SKM-1 treated with dmso at 0.1 percent for 144 hours (cell line): ENCODE measurements around the gene JCAD.

Source experiments
- DNase-seq: peaks from one replicate; lab custom pipeline; 2025; ENCODE audit not compliant: unreplicated experiment; lab: John Stamatoyannopoulos, UW

JCAD gene

GRCh38 chr10:30073045-30073766 lies 13.8 kb upstream of the JCAD start:
- DNase-seq, result no peak

GRCh38 chr10:30072068-30072467 lies 12.7 kb upstream of the JCAD start:
- DNase-seq, result no peak

DNA sequence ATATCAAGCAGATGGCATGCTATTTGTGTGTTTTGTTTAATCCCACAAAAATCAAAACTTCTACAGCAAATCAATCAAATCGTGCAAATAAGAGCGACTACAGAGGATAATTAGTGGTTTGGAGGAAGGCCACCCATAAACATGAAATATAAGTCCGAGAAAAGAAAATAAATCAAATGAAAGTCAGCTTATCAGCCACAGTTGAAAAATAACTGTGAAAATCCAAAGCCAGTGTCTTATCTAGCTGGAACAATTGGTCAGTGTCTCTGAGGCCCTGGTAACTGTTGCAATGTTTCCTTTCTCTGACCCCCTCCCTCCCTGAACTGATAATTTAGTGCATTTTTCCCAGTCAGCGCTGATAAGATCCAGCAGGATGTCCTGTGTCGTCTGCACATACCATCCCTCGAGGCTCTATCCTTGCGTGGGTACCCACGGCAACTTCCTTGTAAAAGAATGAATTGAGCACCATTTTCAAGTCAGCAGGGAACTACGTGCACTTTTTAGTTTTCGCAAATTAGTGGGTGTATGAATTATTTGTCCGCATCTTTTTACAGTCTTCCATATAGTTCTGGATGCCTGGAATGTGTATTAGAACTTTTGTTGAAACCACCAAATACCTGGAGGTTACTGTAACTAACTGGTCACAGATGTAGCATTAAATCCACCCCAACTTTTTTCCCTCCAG lies 10.8 kb upstream of the JCAD start:
- no peak for DNase-seq

DNA sequence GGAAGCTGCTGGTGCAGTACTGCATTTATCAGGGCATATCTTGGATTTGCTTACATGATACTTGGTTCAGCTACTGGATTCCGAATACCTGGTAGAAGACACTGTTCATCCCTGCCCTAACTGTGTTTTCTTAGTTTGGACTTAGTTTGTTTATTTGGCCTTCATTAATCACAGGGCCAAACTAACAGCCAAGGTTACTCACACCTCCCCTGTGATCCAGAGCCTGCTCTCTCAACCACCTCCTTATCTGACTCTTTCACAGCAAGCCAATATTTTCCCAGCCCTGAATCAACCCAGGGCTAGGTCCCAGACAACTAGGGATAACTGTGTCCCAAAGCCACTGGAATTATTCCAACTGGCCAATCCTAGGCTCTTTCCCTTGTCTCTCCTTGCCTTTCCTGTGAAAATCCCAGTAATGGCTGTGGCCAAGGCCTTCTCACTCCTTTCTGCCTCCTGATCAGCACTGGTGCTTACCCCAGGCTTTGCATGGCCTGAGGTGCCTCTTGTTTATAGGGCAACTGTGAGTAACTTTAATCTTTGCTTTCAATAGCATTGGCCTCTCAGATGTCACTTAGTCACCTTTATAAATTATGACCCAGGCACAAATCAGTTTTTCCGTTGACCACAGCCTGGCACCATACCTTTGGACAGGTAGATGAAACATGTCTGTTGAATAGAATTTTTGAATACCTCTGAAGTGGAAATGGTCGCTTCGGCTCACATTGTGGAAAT lies 9.3 kb upstream of the JCAD start:
- DNase-seq, result no peak

- DNase-seq, result no peak
Observed at GRCh38 chr10:30063099-30063498, 3.7 kb upstream of the JCAD start.

DNA sequence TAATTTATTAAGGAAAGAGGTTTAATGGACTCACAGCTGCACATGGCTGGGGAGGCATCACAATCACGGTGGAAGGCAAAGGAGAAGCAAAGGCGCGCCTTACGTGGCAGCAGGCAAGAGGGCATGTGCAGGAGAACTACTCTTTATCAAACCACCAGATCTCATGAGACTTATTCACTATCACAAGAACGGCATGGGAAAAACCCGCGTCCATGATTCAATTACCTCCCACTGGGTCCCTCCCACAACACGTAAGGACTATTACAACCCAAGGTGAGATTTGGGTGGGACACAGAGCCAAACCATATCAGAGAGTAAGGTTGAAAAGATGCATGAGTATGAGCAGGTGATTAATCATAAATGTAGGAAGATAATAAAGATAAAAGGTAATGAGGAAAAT lies 3.2 kb upstream of the JCAD start:
- DNase-seq, result no peak

GRCh38 chr10:30062090-30062489 lies 2.7 kb upstream of the JCAD start:
- peak; percentile 3 for DNase-seq

DNA sequence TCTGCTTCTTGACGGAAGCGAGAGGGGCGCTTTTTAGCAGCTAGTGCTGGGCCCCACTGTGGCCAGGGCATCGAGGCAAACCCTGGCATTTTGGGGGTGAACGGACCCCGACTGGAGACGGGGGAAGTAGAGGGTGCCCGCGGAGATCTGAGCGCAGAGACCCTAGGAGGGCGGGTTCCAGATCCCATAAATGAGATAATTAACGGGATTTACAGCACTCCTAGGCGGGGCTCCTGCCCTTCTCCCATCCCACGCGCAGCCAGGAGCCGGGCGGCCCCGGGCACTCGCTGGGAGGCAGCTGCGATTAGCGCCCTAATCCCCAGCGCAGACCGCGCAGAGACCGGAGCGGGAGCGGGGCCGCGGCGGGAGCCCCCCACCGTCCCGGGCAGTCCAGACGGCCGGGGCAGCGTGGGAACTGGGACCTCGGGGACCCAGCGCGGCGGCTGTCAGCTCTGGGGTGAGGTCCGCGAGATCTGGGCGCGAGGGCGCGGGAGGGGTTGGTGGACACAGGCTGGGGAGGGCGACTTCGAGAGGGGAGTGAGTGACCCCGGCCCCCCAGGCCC lies 735 bp downstream of the JCAD start:
- DNase-seq, result no peak

DNA sequence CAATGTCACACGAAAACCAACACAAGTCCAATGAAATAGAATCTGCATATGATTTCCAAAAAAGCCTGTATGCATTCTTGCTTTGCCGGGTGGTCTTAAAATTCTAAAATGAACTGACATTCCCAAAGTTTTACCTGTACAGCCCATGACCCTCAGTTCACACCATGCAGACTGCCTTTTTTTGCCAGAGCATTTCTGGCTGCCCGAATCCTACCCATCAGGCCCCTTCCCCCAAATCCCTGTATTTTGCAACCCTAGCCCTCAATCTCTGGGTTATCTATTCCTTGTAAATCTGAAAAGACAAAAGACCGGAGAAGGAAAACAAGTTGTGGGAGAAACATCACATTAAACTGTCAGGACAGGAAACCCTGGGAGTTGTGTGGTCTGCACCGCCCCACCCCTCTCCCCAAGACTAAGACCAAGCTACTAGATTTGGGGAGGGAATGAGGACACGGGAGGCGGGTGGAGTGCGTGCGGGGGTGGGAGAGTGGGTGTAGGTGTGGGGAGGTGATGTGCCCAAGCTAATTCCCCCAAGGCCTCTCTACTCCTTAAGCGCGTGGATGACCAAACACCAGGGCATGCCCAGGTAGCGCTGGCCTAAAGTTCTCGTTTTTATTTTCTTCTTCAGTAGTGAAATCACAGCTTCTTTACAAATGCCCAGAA lies 1.4 kb downstream of the JCAD start:
- DNase-seq, result no peak

DNA sequence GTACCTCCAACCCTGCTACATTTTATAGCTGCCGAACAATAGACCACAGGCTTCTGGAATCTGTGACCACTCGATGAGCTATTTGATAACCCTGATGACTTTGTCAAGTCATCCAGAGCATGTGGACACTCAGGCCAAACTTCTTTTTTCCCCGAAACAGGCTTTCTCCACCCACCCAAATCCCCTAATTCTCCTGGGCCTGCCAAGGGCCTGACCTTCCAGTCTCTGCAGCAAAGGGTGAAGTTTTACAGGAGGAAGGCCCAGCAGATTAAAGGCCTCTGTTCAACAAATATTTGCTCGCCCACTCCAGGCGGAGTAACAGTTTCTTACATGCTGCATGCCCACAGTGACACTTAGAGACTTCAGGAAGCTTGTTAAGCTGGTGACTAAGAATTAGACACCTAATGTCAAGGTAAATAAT lies 2.0 kb downstream of the JCAD start:
- no peak for DNase-seq

- DNase-seq, result no peak
Observed at GRCh38 chr10:30056767-30057355, 2.5 kb downstream of the JCAD start.

GRCh38 chr10:30056281-30056680 lies 3.1 kb downstream of the JCAD start:
- no peak for DNase-seq

DNA sequence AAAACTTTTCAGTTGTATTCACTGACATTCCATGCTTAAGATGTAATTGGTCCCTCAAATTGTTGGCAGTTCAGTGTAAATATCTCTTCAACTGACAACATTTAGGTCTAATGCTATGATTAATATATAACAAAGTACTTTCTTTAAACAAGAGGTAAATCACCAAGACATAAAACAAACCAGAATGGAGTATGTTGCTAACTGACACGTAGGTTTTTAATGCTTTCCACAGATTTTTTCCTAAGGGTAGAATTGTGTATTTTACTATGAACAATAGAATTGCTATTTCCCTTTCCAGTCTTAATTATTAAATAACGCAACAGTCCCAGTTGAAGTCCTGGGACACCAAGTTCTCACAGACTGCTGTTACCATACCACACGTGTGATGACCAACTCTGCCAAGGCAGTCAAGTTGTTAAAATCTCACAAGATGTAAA lies 4.1 kb downstream of the JCAD start:
- DNase-seq, result no peak

GRCh38 chr10:30052062-30052461 lies 7.3 kb downstream of the JCAD start:
- DNase-seq, result no peak

DNA sequence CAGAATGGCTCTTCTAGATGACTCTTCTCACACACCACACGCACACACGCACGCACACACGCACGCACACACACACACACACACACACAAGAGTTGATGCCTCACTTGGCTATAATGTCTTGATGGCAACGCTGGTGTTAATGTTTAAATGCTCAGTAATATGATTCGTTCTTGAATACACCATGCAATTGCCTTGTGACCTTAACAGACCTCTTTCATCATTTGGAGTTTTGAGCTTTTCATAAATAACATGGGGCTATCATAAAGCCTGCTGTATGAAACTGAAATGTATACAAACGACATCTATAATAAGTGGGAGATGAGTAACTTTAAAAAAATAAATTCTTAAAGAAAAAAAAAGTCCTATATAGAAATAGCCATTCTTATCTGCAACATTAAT lies 8.2 kb downstream of the JCAD start:
- DNase-seq, result no peak

GRCh38 chr10:30050411-30050810 lies 9.0 kb downstream of the JCAD start:
- no peak for DNase-seq

- no peak for DNase-seq
Observed at GRCh38 chr10:30048768-30049517, 10.4 kb downstream of the JCAD start.

- DNase-seq, result no peak
Observed at GRCh38 chr10:30047924-30048531, 11.4 kb downstream of the JCAD start.

GRCh38 chr10:30047430-30047829 lies 12.0 kb downstream of the JCAD start:
- no peak for DNase-seq

GRCh38 chr10:30046476-30046875 lies 12.9 kb downstream of the JCAD start:
- no peak for DNase-seq
